Ascending aorta (tissue), 2 donors: ENCODE measurements around the gene BCL11A. TPM values are rescaled to one million over a fixed set of nuclear protein-coding genes. Genes with fewer than 3 reads are reported as not detected.

Experiments
- DNase-seq, 2 donors: peaks; one replicate each; pipeline ENCODE4 v3.0.0-alpha.2; 2019; ENCODE audit warnings: low spot score in 2 of 2
- H3K27ac ChIP-seq, 2 donors: fragments of 200-600 bp; sonication (generic); one replicate each; pipeline ENCODE4 v1.5.1; 2016 to 2017; ENCODE audit warnings: mild to moderate bottlenecking in 1 of 2
- H3K27me3 ChIP-seq: fragments of 200-600 bp; sonication (generic); one replicate; pipeline ENCODE4 v1.5.1; 2017
- H3K36me3 ChIP-seq, 2 donors: fragments of 200-600 bp; sonication (generic); one replicate each; pipeline ENCODE4 v1.5.1; 2016
- H3K4me1 ChIP-seq, 2 donors: fragments of 200-600 bp; sonication (generic); one replicate each; pipeline ENCODE4 v1.5.1; 2016 to 2017; ENCODE audit warnings: mild to moderate bottlenecking in 1 of 2
- H3K4me3 ChIP-seq, 2 donors: fragments of 200-600 bp; sonication (generic); one replicate each; pipeline ENCODE4 v1.5.1; 2016 to 2017; ENCODE audit warnings: mild to moderate bottlenecking in 1 of 2
- H3K9me3 ChIP-seq, 2 donors: fragments of 200-600 bp; sonication (generic); one replicate each; pipeline ENCODE4 v1.5.1; 2016
- intact Hi-C: fragments of 100-400 bp; cut with DNase I; formaldehyde crosslinking; loops from one replicate; pipeline ENCODE4 v1.15.1; 2023
- total RNA-seq: library from RNA; depleted of rRNA; stranded (reverse); fragments of >200 nt; gene quantifications from one replicate; pipeline ENCODE4 v1.1.0, GENCODE V29; 2016
- TF ChIP-seq, protein P1 (sequence below), 3 experiments: fragments of 200-600 bp in 2 of 3; fragments of 450-650 bp in 1 of 3; sonication (generic) in 2 of 3; IDR thresholded peaks; one replicate each; pipeline ENCODE4 v1.5.1; 2016 to 2019; ENCODE audit warnings: antibody characterized with exemption in 3 of 3, mild to moderate bottlenecking in 1 of 3, moderate library complexity in 1 of 3

BCL11A gene
- total RNA-seq, 1 donor from 2014 or later: 0.11 TPM

DNA sequence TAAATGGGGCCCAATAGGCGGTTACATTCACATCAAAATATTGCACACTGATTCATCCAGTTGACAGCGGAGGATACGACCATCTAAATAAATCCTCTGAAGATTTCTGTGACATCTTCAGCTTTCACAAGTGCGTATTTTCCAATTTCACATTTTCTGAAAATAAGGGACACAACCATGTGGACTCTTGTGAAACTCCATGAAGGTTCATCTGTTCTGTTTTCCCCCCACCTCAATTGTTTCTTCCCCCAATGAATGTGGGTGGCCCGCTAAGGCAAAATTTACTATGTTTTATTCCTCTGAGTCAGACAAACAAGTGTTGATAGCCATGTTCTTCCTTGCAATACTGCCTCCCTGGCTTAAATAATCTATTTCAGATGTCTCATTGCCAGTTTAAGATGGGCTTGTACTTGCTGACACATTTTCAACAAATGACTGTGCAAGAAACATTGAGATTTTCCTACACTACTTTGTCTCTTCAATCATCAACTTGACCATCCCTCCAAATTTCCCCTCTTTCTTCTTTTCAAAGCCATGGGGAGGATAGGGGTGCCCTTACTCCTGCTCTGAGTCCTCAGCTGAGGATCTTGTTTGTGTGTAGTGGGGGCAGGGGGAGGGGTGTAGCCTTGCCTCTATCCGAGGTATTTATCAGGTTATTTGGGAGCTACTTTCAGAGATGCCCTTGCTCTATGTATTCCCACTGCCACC, 78.2 kb downstream of the BCL11A start:
- TF ChIP-seq, protein P1, sequence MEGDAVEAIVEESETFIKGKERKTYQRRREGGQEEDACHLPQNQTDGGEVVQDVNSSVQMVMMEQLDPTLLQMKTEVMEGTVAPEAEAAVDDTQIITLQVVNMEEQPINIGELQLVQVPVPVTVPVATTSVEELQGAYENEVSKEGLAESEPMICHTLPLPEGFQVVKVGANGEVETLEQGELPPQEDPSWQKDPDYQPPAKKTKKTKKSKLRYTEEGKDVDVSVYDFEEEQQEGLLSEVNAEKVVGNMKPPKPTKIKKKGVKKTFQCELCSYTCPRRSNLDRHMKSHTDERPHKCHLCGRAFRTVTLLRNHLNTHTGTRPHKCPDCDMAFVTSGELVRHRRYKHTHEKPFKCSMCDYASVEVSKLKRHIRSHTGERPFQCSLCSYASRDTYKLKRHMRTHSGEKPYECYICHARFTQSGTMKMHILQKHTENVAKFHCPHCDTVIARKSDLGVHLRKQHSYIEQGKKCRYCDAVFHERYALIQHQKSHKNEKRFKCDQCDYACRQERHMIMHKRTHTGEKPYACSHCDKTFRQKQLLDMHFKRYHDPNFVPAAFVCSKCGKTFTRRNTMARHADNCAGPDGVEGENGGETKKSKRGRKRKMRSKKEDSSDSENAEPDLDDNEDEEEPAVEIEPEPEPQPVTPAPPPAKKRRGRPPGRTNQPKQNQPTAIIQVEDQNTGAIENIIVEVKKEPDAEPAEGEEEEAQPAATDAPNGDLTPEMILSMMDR (IDR thresholded peaks at IDR 0.05): no peak
- no peaks in the 10 kb centered on the region for H3K4me1 ChIP-seq
- intact Hi-C loops: no loop called here
- no peak overlapping the region for H3K27ac ChIP-seq
- H3K36me3 ChIP-seq: no peaks in the 10 kb centered on the region
- no peak overlapping the region for H3K4me3 ChIP-seq
- no peaks in the 10 kb centered on the region for H3K9me3 ChIP-seq
- DNase-seq: no peak
- H3K27me3 ChIP-seq: no peaks in the 10 kb centered on the region

DNA sequence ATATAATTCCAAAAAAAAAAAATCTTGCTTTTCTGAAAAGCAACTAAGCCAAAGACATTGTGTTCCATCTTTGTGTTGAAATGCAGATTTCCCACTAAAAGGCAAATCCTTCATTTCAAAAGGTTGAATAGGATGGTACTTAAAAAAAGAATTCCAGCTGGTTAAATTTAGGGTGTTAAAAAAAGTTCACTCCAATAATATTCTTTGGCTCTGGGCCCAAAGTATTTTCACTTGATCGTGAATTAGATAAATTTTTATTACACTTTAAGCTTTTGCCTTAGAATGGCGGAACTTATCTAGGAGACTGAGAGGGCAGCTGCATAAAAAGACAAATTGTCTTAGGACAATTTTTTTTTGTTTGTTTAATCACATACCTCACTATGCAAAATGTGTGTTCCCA, 79.2 kb downstream of the BCL11A start:
- Histone ChIP-seq H3K4me3 (no peak overlapping the region), H3K27me3 (no peaks in the 10 kb centered on the region), H3K4me1 (no peaks in the 10 kb centered on the region), H3K36me3 (no peaks in the 10 kb centered on the region), H3K27ac (no peak overlapping the region), H3K9me3 (no peaks in the 10 kb centered on the region)
- DNase-seq: no peak
- intact Hi-C loops: no loop called here
- TF ChIP-seq, protein P1 (IDR thresholded peaks at IDR 0.05): no peak

DNA sequence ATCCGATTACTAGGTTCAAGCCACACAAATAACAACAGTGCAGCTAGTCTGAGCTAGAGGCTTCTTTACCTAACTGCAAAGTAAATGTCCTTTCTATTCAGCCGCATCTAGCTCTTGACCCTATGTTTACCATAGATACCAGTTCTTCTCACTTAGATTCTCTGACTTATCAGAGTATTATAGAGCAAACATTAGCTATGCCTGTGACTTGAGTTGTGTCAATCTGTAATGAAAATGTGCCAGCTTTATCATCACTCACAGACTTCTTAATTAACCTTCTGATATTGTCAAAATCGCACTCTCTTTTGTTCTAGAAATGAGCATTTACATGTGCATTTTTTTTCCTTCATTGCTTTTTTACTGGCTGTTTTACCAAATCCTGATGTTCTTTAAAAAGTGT, 79.9 kb downstream of the BCL11A start:
- no peak for DNase-seq
- no peaks in the 10 kb centered on the region for H3K27me3 ChIP-seq
- intact Hi-C loops: no loop called here
- no peaks in the 10 kb centered on the region for H3K36me3 ChIP-seq
- H3K4me3 ChIP-seq: no peak overlapping the region
- H3K4me1 ChIP-seq: no peaks in the 10 kb centered on the region
- no peaks in the 10 kb centered on the region for H3K9me3 ChIP-seq
- H3K27ac ChIP-seq: no peak overlapping the region
- TF ChIP-seq, protein P1 (IDR thresholded peaks at IDR 0.05): no peak

DNA sequence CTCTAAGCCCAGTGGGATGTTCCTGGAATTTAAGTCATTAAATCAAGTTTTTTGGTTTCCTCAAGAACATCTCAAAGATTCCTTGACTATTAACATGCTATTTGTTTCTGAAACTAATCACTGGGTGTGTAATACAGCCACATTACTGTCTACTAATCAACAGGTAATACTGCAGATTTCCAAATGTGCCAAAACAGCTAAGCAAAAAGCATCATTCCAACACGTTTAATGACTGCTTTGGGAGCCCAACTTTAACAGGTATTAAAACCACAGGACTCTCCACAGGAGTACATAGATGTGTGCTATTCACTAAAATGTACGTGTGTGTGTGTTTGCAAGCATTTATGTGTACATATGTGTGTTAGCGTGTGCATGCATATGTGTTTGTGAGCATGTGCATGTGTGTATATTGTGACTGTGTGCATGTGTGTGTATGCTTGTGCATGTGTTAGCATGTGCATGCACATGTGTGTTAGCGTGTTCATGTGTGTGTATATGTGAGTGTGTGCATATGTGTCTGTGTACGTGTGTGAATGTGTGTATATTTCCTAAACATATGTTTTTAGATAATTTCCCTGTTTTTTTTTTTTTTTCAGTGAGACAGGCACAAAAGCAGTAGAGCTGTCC, 80.7 kb downstream of the BCL11A start:
- Histone ChIP-seq H3K36me3 (no peaks in the 10 kb centered on the region), H3K4me3 (no peak overlapping the region), H3K4me1 (no peaks in the 10 kb centered on the region), H3K27ac (no peak overlapping the region), H3K27me3 (no peaks in the 10 kb centered on the region), H3K9me3 (no peaks in the 10 kb centered on the region)
- TF ChIP-seq, protein P1 (IDR thresholded peaks at IDR 0.05): no peak
- intact Hi-C loops: no loop called here
- no peak for DNase-seq

DNA sequence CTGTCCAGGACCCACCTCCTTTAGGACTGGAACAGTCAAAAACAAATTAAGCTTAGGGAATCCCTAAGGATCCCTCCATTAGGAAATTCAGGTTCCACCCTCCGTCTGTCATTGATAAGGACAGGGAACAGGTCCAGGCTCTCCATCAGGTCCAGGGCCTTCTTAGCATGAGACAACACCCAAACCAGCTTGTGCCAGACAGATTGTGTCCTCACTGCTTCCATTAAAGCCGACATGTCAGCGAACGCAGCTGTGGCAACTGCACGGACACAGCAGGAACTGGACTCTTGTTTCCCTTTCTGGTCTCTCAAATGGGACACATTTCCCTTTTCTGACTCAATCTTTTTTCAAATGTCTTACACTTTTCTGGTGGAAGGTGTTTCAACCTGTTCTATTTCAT, 81.4 kb downstream of the BCL11A start:
- Histone ChIP-seq H3K4me1 (no peaks in the 10 kb centered on the region), H3K9me3 (no peaks in the 10 kb centered on the region), H3K36me3 (no peaks in the 10 kb centered on the region), H3K27me3 (no peaks in the 10 kb centered on the region), H3K27ac (no peak overlapping the region), H3K4me3 (no peak overlapping the region)
- TF ChIP-seq, protein P1 (IDR thresholded peaks at IDR 0.05): no peak
- intact Hi-C loops: no loop called here
- no peak for DNase-seq
